Neutrophil (primary cell): ENCODE results near the gene MYF6.

Experiments
- H3K27ac ChIP-seq: fragments of 200-600 bp; sonication (generic); 2 replicates; pipeline ENCODE4 v1.5.1; 2016; ENCODE audit warnings: mild to moderate bottlenecking, moderate library complexity
- H3K27me3 ChIP-seq: fragments of 200-600 bp; sonication (generic); 2 replicates; pipeline ENCODE4 v1.6.0; 2016; ENCODE audit warnings: mild to moderate bottlenecking
- H3K36me3 ChIP-seq: fragments of 200-600 bp; sonication (generic); 2 replicates; pipeline ENCODE4 v1.5.1; 2017
- H3K4me1 ChIP-seq, 2 experiments: fragments of 200-600 bp in 1 of 2; sonication (generic) in 1 of 2; 1 replicate in 1 of 2; 2 replicates in 1 of 2; pipeline versions ENCODE4 v1.5.1 to v1.6.1; 2013 to 2016; ENCODE audit warnings: low read depth in 1 of 2, low read length in 1 of 2, mild to moderate bottlenecking in 1 of 2, moderate library complexity in 1 of 2; ENCODE audit not compliant: control insufficient read depth in 1 of 2, insufficient read depth in 1 of 2
- H3K4me3 ChIP-seq, 2 experiments: fragments of 200-600 bp in 1 of 2; sonication (generic) in 1 of 2; 1 replicate in 1 of 2; 2 replicates in 1 of 2; pipeline ENCODE4 v1.5.1; 2013 to 2016; ENCODE audit warnings: low read depth in 1 of 2, low read length in 1 of 2, mild to moderate bottlenecking in 1 of 2, moderate library complexity in 1 of 2
- H3K9me3 ChIP-seq: fragments of 200-600 bp; sonication (generic); 2 replicates; pipeline ENCODE4 v1.5.1; 2016
- TF ChIP-seq, protein P1 (sequence below): fragments of 200-600 bp; sonication (generic); IDR thresholded peaks from 2 replicates; pipeline ENCODE4 v1.5.1; 2016; ENCODE audit warnings: antibody characterized with exemption

Gene MYF6

GRCh38 chr12:80747800-80748199 is 40.4 kb downstream of the MYF6 start:
- H3K27me3 ChIP-seq, result peaks cover 4% of the 10 kb centered on the region
- TF ChIP-seq, protein P1, sequence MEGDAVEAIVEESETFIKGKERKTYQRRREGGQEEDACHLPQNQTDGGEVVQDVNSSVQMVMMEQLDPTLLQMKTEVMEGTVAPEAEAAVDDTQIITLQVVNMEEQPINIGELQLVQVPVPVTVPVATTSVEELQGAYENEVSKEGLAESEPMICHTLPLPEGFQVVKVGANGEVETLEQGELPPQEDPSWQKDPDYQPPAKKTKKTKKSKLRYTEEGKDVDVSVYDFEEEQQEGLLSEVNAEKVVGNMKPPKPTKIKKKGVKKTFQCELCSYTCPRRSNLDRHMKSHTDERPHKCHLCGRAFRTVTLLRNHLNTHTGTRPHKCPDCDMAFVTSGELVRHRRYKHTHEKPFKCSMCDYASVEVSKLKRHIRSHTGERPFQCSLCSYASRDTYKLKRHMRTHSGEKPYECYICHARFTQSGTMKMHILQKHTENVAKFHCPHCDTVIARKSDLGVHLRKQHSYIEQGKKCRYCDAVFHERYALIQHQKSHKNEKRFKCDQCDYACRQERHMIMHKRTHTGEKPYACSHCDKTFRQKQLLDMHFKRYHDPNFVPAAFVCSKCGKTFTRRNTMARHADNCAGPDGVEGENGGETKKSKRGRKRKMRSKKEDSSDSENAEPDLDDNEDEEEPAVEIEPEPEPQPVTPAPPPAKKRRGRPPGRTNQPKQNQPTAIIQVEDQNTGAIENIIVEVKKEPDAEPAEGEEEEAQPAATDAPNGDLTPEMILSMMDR, result no peak
- no peaks in the 10 kb centered on the region for H3K9me3 ChIP-seq

GRCh38 chr12:80749456-80749855 is 42.0 kb downstream of the MYF6 start:
- TF ChIP-seq, protein P1, result no peak
- Histone ChIP-seq H3K27me3 (no peaks in the 10 kb centered on the region), H3K27ac (no peak overlapping the region), H3K4me1 (no peaks in the 10 kb centered on the region), H3K4me3 (no peak overlapping the region), H3K9me3 (no peaks in the 10 kb centered on the region), H3K36me3 (no peaks in the 10 kb centered on the region)

More at GRCh38 chr12:80747800-80748199, 40.4 kb downstream of the MYF6 start:
- Histone ChIP-seq H3K4me3 (no peak overlapping the region), H3K36me3 (no peaks in the 10 kb centered on the region), H3K4me1 (no peaks in the 10 kb centered on the region), H3K27ac (no peak overlapping the region)

DNA sequence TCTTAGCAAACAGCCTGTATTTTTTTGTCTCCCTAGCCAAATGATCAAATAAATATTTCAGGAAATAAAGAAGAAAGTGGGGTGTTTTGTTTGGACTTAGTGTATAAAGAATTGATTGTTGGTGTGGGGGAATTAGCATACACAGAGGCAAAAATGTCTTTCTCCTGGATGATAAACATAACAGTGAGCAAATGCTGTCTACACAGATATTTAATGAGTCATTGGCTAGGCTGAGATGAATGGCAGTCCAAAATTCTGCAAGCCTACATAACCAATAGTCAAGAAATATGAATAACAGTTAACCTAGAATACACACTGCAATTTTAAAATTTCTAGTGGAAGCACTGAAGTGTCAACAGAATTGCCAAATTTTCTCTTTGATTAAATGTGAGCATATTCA is 45.0 kb downstream of the MYF6 start:
- TF ChIP-seq, protein P1, result no peak
- Histone ChIP-seq H3K9me3 (no peaks in the 10 kb centered on the region), H3K27me3 (no peaks in the 10 kb centered on the region), H3K4me3 (no peak overlapping the region), H3K27ac (no peak overlapping the region), H3K4me1 (no peaks in the 10 kb centered on the region), H3K36me3 (no peaks in the 10 kb centered on the region)

- no peaks in the 10 kb centered on the region for H3K9me3 ChIP-seq
- H3K4me3 ChIP-seq, result no peak overlapping the region
- no peaks in the 10 kb centered on the region for H3K36me3 ChIP-seq
- H3K27ac ChIP-seq, result no peak overlapping the region
- no peaks in the 10 kb centered on the region for H3K4me1 ChIP-seq
- H3K27me3 ChIP-seq, result no peaks in the 10 kb centered on the region
- TF ChIP-seq, protein P1, result no peak
Measured at GRCh38 chr12:80754274-80754673, 46.8 kb downstream of the MYF6 start.

DNA sequence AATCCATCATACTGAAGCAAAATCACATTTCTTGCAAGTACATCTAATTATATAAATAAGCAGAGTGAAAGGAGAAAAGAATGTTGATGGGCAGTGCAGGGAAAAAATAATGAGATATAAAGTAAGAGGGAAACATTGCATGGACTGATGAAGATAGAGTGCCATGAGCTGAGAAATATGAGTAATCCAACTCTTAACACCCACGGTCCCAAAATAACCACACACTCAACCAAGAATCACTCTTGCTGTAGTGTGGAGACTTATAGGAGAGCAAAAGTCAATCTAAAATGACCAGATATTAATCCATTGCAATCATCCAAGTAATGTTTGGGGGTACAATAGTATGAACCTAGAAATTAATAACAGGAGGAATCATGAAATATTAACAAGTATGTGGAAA is 49.4 kb downstream of the MYF6 start:
- Histone ChIP-seq H3K27me3 (peaks cover 24% of the 10 kb centered on the region), H3K4me3 (no peak overlapping the region), H3K9me3 (no peaks in the 10 kb centered on the region), H3K4me1 (no peaks in the 10 kb centered on the region), H3K36me3 (no peaks in the 10 kb centered on the region), H3K27ac (no peak overlapping the region)
- TF ChIP-seq, protein P1, result no peak
